Stimulated activated CD4-positive, alpha-beta T cell treated with anti-CD3 and anti-CD28 coated beads, Interleukin-4, amount 100 ng/mL, for 1 hour (primary cell): ENCODE results near the gene PRR11.
"Not testable (repeated sequence)": the region's sequence is repeated elsewhere in the genome, so short reads cannot be mapped to it uniquely, and the experiment has no call there.

Experiments used
- DNase-seq: peaks from one replicate; pipeline ENCODE4 v3.0.0-alpha.2; 2020

The PRR11 gene

DNA sequence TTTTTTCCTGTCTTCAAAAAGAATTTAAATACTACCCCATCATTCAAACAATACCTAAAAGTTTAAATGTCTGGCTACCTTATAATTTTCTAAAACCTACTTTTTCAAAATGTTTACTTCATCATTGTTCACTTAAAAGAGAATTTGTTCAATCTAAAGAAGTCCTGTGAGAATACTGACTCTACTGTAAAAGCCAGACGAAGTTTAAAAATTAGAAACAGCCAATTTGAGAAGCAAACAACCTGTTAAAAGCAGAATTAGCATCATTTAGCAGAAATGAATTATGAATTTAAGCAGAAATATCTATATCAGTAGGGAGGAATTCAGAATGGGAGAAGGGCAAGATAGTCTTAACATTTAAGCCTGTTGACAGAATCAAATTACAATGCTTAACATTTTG, 2.6 kb upstream of the PRR11 start:
- no peak for DNase-seq

DNA sequence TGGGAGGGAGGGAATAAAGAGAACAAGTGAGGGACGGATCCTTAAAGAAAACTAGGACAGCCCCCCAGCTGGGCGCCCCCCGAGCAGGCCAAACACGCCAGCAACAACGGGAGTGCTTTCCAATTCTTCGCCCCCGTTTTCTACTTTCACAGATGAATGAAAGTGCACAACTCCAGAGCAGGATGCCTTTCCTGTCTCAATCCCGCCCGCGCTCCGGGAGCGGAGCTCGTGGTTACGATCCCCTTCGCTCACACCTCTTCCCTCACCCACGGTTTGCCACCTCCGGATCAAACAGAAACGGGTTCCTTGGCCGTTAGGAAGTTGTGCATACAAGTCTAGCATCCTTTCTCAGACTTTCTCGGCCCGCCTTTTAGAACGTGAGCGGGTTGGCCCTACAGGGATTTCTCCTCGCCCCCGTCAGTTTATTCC, 1.2 kb upstream of the PRR11 start:
- peak; percentile 21 for DNase-seq

DNA sequence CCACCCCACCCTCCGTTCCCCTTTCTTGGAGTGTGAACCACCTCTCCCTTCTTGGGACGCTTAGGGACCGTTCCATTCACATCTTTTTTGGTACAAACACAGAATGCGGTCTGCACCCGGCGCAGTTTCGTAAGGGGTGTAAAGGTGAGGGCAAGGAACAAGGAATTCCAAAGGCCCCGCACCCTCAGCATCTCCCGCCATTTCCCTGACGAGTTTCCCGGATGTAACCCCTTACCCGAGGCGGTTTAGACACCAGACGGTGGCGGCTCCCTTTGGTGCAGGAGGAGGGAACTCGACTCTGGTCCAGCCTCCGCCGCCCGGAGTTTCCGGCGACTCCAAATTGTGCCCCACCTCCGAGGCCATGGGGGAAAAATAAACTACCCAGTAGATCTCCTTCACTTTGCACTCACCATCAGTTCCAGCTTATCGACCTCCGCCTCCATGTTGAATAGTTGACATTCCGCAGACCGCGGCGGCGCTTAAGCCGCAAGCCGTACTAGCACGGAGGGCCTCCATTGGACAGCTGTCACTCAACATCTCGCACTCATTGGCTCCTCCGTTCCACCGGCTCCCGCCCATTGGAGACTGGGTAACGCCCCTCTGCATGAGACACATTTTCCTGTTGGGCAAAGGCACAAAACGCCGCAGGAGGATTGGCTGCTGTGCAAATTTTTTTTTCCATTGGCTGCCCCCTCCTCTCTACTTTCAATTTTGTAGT, 666 bp upstream of the PRR11 start, which contains the start of gene SKA2:
Gene SKA2 (minus strand): TSS at position 466 of the 718 bp plus-strand sequence. CDS start 23 bp downstream, at position 443.
- peak; percentile 92 for DNase-seq

DNA sequence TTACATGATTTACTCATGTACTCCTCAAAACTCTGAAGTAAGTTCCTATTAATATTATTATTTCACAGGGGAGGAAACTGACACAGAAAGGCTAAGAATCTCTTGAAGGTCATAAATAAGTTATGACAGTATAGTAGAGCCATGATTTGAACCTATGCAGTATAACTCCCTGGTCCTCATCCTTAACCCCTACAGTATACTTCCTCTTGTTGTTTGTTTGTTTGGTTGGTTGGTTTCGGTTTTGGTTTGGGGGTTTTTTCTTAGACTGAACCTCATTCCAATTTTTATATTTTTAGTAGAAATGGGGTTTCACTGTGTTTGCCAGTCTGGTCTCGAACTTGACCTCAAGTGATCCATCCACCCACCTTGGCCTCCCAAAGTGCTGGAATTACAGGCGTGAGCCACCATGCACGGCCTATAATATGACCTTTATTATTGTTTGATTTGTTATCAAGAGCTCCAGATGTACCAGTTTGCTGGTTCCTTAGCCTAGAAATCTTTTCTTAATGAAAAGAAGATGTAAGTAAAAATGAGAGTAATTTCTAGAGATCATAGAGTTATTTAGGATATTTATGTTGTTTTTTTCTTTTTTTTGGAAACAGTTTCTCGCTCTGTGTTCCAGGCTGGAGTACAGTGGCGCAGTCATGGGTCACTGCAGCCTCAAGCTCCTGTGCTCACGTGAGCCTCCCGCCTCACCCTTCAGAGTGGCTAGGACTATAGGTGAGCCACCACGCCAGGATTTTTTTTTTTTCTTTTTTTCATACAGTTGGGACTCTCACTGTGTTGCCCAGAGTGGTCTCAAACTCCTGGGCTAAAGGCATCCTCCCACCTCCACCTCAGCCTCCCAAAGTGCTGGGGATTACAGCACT, 4.8 kb downstream of the PRR11 start:
- DNase-seq, result no peak

DNA sequence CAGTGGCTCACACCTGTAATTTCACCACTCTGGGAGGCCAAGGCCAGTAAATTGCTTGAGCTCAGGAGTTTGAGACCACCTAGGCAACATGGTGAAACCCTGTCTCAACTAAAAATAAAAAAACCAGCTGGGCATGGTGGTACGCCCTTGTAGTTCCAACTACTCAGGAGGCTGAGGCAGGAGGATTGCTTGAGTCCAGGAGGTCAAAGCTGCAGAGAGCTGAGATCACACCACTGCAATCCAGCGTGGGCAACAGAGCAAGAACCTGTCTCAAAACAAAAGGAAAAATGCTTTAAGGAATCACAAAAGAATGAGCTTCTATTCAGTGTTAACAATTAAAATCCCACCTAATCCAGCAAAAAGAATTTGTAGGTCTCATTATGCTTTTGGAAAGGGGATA, 5.9 kb downstream of the PRR11 start:
- no peak for DNase-seq

DNA sequence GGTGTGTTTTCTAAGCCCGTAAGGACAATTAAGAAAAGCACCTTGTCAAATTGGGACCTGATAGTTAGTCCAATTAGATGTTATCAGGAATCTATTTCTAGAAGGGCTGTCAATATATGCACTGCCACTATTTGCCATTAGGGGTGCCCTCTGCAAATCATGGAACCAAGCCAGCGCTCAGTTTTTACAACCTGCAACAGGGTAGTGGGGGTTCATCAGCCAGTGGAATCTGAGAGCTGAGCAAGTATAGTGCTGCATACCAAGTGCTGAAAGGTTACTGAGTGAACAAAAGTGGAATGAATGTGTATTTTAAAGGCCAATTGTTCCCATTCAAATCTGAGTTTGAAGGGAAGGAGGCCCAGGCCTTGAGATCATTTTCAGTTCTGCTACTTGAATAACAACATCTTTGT, 10.4 kb downstream of the PRR11 start:
- peak; percentile 26 for DNase-seq

DNA sequence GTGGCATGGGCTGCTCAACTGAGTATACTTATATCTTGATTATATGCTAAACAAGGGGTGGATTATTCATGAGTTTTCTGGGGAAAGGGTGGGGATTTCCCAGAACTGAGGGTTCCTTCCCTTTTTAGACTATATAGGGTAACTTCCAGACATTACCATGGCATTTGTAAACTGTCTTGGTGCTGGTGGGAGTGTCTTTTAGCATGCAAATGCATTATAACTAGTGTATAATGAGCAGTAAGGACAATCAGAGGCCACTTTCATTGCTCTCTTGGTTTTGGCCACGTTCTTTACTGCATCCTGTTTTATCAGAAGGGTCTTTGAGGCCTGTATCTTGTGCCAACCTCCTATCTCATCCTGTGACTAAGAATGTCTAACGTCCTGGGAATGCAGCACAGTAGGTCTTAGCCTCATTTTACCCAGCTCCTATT, 12.0 kb downstream of the PRR11 start:
- no peak for DNase-seq

DNA sequence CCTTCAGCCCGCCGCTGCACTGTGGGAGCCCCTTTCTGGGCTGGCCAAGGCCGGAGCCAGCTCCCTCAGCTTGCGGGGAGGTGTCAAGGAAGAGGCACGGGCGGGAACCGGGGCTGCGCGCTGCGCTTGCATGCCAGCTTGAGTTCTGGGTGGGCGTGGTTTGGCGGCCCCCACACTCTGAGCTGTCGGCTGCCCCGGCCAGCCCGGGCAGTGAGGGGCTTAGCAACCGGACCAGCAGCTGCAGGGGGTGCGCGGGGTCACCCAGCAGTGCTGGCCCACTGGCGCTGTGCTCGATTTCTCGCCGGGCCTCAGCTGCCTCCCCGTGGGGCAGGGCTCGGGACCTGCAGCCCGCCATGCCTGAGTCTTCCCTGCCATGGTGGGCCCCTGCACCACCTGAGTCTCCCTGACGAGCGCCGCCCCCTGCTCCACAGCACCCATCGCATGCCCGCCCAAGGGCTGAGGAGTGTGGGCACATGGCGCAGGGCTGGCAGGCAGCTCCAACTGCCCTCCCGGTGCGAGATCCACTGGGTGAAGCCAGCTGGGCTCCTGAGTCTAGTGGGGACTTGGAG, 17.0 kb downstream of the PRR11 start:
- DNase-seq, result no peak

DNA sequence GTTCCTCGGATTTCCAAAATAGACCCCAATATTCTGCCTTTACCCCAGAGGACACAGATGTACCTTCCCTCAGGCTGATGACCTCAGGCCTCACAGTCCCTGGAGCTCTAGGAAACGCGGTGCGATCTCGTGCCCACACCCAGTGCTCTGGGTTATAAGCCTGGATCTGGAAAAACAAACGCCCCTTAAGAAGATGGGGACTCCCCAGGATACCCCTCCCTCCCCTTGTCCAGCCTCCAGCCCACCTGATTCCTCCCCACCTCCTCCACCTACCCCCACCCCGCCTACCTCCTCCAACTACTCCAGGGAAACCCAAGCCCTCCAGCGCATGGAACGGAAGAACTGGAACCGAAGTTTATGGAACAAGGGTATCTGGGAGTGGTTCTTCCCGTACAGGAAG, 19.1 kb downstream of the PRR11 start:
- DNase-seq, result no peak

DNA sequence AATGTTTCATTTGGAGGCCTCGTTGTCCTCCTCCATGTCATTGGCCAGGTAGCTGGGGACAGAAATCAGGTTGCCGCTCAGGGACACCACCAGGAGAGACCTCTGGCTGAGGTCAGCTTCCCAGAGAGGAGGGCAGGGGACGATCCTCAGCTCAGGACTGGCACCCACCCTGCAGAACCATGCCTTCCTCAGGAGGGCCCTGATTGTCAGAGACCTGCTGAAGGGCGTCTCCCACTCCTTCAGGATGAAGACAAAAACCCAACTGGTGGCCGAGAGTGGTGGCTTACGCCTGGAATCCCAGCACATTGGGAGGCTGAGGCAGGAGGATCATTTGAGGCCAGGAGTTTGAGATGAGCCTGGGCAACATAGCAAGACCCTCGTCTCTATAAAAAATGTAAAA, 19.5 kb downstream of the PRR11 start:
- DNase-seq, result no peak

DNA sequence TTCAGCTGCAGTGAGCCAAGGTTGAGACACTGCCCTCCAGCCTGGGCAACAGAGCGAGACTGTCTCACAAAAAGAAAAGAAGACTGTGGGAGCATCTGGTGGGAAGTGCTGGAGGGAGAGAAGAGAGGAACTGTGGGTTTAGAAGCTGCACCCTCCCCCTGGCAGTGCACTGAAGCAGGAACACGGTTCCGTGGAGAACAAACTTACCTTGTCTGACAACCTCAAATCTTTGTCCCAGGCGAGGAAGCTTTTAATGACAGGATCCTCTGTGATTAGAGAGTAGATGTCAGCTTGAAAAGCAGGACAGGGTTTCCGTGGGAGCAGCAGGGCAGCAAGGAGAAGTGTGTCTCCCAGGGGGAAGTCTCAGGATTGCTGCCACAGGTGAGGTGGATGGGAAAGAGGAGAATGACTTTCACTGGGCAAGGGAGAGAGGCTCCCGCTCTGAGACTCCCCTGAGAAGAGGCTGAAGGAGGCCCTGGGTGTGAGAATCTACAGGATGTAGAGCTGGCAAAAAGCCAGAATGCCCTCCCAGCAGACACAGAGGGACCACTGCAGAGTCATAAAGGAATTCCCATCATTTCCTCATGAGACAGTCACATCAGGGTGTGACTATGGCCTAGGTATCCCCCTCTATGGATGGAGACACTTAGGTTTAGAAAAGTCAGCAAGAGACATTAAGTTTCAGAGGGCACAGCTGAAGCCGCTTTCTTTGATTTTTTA, 22.9 kb downstream of the PRR11 start:
- DNase-seq, result no peak

DNA sequence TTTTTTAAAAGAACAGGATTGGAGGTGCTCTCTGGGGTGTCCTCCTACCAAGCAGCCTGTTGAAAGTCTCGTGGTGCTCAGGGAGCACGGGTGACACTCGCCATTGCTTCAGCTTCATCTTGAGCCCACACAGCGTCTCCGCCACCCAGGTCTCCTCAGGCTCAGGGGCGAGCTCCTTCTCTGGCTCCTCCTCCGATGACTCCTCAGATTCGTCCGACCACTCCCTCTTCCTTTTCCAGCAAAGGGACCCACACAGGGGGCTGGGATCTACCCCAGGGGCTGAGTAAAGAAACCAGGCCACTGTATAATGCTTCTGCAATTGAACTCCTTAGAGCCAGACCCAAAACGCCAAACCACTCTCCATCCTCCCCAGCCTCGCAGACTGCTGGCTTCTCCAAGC, 24.1 kb downstream of the PRR11 start:
- DNase-seq, result not testable (repeated sequence)

DNA sequence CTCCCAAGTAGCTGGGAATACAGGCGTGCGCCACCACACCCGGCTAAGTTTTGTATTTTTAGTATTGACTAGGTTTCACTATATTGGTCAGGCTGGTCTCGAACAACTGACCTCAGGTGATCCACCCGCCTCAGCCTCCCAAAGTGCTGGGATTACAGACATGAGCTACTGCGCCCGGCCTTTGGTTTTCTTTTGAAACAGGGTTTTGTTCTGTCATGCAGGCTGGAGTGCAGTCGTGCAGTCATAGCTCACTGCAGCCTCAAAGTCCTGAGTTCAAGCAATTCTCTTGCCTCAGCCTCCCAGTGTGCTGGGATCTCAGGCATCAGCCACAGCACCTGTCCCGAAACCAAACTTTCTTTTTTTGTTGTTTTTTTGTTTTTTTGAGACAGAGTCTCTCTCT, 25.1 kb downstream of the PRR11 start:
- DNase-seq, result no peak

DNA sequence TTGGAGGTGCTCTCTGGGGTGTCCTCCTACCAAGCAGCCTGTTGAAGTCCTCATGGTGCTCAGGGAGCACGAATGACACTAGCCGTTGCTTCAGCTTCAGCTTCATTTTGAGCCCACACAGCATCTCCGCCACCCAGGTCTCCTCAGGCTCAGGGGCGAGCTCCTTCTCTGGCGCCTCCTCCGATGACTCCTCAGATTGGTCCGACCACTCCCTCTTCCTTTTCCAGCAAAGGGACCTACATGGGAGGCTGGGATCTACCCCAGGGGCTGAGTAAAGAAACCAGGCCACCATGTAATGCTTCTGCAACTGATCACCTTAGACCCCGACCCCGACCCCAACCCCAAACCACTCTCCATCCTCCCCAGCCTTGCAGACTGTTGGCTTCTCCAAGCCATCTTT, 25.9 kb downstream of the PRR11 start:
- DNase-seq, result no peak

DNA sequence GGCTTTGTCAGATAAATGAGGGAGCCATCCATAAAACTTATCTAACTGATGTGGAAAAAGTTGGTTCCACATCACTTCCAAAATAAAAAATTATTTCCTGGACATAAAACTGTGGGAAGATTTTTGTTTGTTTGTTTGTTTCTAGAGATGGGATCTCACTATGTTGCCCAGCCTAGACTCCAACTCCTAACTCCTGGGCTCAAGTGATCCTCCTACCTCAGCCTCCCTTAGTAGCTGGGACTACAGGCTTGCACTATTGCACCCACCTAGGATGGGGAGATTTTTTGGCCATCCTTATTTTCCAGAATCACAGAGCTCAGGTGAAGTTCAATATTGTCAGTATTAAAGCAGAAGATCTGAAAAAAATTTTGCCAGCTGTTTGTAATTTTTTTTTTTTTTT, 30.5 kb downstream of the PRR11 start:
- no peak for DNase-seq

DNA sequence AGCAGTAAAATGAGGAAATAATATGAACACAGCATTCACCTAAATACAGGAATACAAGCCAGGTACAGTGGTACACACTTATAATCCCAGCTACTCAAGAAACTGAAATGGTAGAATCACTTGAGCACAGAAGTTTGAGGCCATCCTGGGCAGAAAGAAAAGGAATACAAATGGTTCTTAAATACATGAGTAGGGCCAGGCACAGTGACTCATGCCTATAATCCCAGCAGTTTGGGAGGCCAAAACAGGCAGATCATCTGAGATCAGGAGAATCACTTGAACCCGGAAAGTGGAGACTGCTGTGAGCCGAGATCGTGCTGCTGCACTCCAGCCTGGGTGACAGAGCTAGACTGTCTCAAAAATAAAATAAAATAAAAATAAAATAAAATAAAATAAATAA, 31.3 kb downstream of the PRR11 start:
- no peak for DNase-seq

DNA sequence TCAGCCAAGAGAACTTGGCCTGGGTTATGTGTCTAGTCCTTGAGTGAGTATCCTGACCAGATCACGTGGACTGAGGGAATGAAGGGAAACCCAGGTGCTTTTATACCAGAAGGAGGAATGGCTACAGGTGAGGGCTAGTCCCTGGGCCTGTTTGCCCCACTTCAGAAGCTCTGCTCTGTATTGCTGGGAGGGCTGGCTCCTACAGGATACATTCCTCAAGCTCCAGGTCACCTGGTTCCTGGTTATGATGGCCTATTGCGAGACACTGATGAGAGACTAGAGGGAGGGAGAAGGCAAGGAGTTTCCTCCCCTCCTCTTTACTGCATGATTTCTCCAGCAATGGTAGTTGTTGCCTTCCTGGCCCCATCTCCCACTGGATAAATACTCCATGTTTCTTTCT, 35.3 kb downstream of the PRR11 start:
- DNase-seq, result no peak

DNA sequence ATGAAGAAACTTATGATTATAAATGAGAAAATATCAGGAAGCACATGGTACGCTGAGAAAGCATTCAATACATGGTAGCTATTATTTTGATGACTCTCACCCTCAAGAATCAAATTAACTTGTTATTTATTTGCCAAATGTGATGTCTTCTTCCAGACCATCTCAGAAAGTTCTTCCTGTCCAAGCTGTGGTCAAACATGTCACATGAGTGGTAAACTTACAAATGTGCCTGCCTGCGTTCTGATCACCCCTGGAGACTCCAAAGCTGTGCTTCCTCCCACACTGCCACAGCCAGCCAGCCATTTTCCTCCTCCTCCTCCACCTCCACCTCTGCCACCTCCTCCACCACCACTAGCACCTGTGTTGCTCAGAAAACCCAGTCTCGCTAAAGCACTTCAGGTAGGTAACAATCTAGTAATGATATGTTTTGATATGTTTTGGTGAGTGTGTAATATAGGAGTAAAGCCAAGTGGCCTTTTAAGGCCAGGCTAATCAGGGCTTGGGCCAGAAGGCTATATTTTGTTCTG, 37.9 kb downstream of the PRR11 start:
- no peak for DNase-seq

DNA sequence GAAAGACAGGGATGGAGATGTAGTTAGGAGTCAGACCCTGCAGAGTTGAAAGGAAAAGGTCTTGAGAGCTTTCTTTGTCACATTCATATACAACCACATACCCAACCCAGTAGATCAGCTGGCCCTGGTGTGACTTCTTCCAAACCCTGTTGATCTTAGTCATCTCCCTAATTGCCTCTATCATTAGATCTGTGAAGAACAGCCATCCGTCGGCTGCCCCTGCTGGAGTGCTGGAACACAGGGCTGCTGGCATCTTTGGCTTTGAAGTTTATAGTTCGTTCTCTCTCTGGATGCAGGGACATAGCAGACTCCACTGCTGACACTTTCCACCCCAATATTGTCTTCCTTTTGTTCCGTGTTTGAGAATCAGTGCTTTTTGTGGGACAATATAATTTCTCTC, 43.9 kb downstream of the PRR11 start:
- no peak for DNase-seq

DNA sequence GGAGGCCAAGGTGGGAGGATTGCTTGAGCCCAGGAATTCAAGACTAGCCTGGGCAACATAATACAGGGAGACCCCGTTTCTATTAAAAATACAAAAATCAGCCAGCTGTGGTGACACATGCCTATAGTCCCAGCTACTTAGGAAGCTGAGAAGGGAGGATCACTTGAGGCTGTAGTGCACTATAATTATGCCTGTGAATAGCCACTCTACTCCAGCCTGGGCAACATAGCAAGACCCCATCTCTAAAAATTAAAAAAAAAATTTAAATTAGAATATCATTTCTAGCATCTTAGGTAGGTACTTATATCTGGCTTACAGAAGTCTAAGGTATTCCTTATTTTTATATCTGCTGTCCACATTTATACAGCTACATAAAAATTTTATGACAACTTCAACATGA, 46.8 kb downstream of the PRR11 start:
- DNase-seq, result no peak

DNA sequence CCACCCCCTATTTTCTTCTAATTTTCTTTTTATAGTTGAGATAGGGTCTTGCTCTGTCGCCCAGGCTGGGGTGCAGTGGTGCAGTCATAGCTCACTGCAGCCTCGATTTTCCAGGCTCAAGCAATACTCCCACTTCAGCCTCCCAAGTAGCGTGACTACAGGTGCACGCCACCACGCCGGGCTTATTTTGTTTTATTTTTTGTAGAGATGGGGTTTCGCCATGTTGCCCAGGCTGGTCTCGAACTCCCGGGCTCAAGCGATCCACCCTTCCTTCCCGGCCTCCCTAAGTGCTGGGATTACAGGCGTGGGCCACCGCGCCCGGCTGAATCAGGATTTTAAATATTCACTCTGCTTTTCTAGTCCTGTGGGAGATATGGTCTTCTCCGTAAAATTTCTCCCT, 63.8 kb downstream of the PRR11 start:
- no peak for DNase-seq

DNA sequence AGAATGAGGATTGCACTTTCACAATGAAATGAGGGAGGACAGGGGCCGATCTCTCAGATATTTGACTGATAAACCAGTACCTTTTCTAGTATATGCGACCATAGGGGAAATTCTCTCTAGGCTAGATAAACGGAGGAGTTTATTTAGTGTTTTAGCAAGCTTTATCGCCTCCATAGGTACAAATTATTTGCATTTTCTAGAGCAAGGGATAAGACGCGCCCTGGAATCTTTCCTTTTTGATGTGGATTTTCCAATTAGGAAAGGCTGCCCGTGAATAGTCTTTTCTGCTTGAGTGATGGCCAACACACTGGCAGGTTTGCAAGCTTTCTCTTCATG, 64.4 kb downstream of the PRR11 start:
- no peak for DNase-seq
